ENCODE data around the gene TRMT6. TPM values are rescaled to one million over a fixed set of nuclear protein-coding genes. Genes with fewer than 3 reads are reported as not detected.

The TRMT6 gene
- total and polyA plus RNA-seq, 9 of the 15 experiments (the other 6 are each of a cell fraction or from before 2014, with no cell fraction given) = 10.6 to 21.3 (median 15.6) TPM

Small RNAs within 50 kb of the gene (small RNA-seq; reads per million reads assigned to genes)
- gene RF00019 (not detected), gene RNU1-55P (not detected)

Other genes starting within 250 kb of the TRMT6 start
- gene SHLD1, start 200.1 kb downstream of the TRMT6 start, total RNA-seq (2014; rRNA removed) = 3.7 and 3.8 TPM in 2 replicates
- gene SHLD1, start 200.1 kb downstream of the TRMT6 start, total RNA-seq (2014; rRNA removed; fragmentation: Illumina TruSeq; extraction: Trizol) = 6.9 and 7.9 TPM in 2 replicates
- 7.4 and 8.2 TPM in 2 replicates for gene SHLD1, start 200.1 kb downstream of the TRMT6 start, total RNA-seq (2015; rRNA removed; fragmentation: Illumina TruSeq; extraction: Trizol)
- 5.9 and 7.3 TPM in 2 replicates for gene SHLD1, start 200.1 kb downstream of the TRMT6 start, total RNA-seq (2021)
- 12.1 and 13.9 TPM in 2 replicates for gene SHLD1, start 200.1 kb downstream of the TRMT6 start, polyA plus RNA-seq (2011; rRNA removed)
- 6.2 and 7.6 TPM in 2 replicates for gene SHLD1, start 200.1 kb downstream of the TRMT6 start, polyA plus RNA-seq (2014; fragmentation: Illumina TruSeq; extraction: Trizol)
- 10 to 100 TPM; 20.7 to 21.6 TPM for gene SHLD1, start 200.1 kb downstream of the TRMT6 start, polyA plus RNA-seq (2014; fragmentation: Nextera tagmentation; extraction: Ambion mirVana)
- 7.3 and 8.4 TPM in 2 replicates for gene SHLD1, start 200.1 kb downstream of the TRMT6 start, polyA plus RNA-seq (2014; rRNA removed)
- gene CHGB, start 39.0 kb downstream of the TRMT6 start, total RNA-seq (2014; rRNA removed) = not detected in 2 replicates
- 0.13 TPM in 1 of 2 replicates, not detected in the other for gene CHGB, start 39.0 kb downstream of the TRMT6 start, total RNA-seq (2014; rRNA removed; fragmentation: Illumina TruSeq; extraction: Trizol)
- 0.04 TPM in 1 of 2 replicates, not detected in the other for gene CHGB, start 39.0 kb downstream of the TRMT6 start, total RNA-seq (2015; rRNA removed; fragmentation: Illumina TruSeq; extraction: Trizol)
- gene CHGB, start 39.0 kb downstream of the TRMT6 start, total RNA-seq (2021) = 0.09 TPM in 1 of 2 replicates, not detected in the other
- not detected in 2 replicates for gene CHGB, start 39.0 kb downstream of the TRMT6 start, polyA plus RNA-seq (2011; rRNA removed)
- 0.07 TPM in 1 of 2 replicates, not detected in the other for gene CHGB, start 39.0 kb downstream of the TRMT6 start, polyA plus RNA-seq (2014; fragmentation: Illumina TruSeq; extraction: Trizol)
- under 1 TPM in 1 of 2 experiments, not detected in 1; 0.03 TPM for gene CHGB, start 39.0 kb downstream of the TRMT6 start, polyA plus RNA-seq (2014; fragmentation: Nextera tagmentation; extraction: Ambion mirVana)
- not detected in 2 replicates for gene CHGB, start 39.0 kb downstream of the TRMT6 start, polyA plus RNA-seq (2014; rRNA removed)
- 19.3 and 22.5 TPM in 2 replicates for gene MCM8, start 119 bp upstream of the TRMT6 start, total RNA-seq (2014; rRNA removed)
- 43.8 and 46.2 TPM in 2 replicates for gene MCM8, start 119 bp upstream of the TRMT6 start, total RNA-seq (2014; rRNA removed; fragmentation: Illumina TruSeq; extraction: Trizol)
- 35.1 and 37.4 TPM in 2 replicates for gene MCM8, start 119 bp upstream of the TRMT6 start, total RNA-seq (2015; rRNA removed; fragmentation: Illumina TruSeq; extraction: Trizol)
- 21.5 and 21.8 TPM in 2 replicates for gene MCM8, start 119 bp upstream of the TRMT6 start, total RNA-seq (2021)
- 38.1 and 43.2 TPM in 2 replicates for gene MCM8, start 119 bp upstream of the TRMT6 start, polyA plus RNA-seq (2011; rRNA removed)
- gene MCM8, start 119 bp upstream of the TRMT6 start, polyA plus RNA-seq (2014; fragmentation: Illumina TruSeq; extraction: Trizol) = 31.6 and 35.0 TPM in 2 replicates
- gene MCM8, start 119 bp upstream of the TRMT6 start, polyA plus RNA-seq (2014; fragmentation: Nextera tagmentation; extraction: Ambion mirVana) = 1 to 10 TPM; 4.5 to 9.0 TPM
- gene MCM8, start 119 bp upstream of the TRMT6 start, polyA plus RNA-seq (2014; rRNA removed) = 25.4 and 30.5 TPM in 2 replicates
- gene CRLS1, start 55.6 kb upstream of the TRMT6 start, total RNA-seq (2014; rRNA removed) = 28.3 and 28.9 TPM in 2 replicates
- 74.1 and 81.4 TPM in 2 replicates for gene CRLS1, start 55.6 kb upstream of the TRMT6 start, total RNA-seq (2014; rRNA removed; fragmentation: Illumina TruSeq; extraction: Trizol)
- 49.9 and 54.3 TPM in 2 replicates for gene CRLS1, start 55.6 kb upstream of the TRMT6 start, total RNA-seq (2015; rRNA removed; fragmentation: Illumina TruSeq; extraction: Trizol)
- 46.7 and 47.8 TPM in 2 replicates for gene CRLS1, start 55.6 kb upstream of the TRMT6 start, total RNA-seq (2021)
- 149 and 195 TPM in 2 replicates for gene CRLS1, start 55.6 kb upstream of the TRMT6 start, polyA plus RNA-seq (2011; rRNA removed)
- 51.5 and 54.2 TPM in 2 replicates for gene CRLS1, start 55.6 kb upstream of the TRMT6 start, polyA plus RNA-seq (2014; fragmentation: Illumina TruSeq; extraction: Trizol)
- 10 to 100 TPM; 10.9 to 15.1 TPM for gene CRLS1, start 55.6 kb upstream of the TRMT6 start, polyA plus RNA-seq (2014; fragmentation: Nextera tagmentation; extraction: Ambion mirVana)
- gene CRLS1, start 55.6 kb upstream of the TRMT6 start, polyA plus RNA-seq (2014; rRNA removed) = 54.7 and 57.6 TPM in 2 replicates
- not detected in 2 replicates for gene LRRN4, start 103.5 kb upstream of the TRMT6 start, total RNA-seq (2014; rRNA removed)
- gene LRRN4, start 103.5 kb upstream of the TRMT6 start, total RNA-seq (2014; rRNA removed; fragmentation: Illumina TruSeq; extraction: Trizol) = not detected in 2 replicates
- not detected in 2 replicates for gene LRRN4, start 103.5 kb upstream of the TRMT6 start, total RNA-seq (2015; rRNA removed; fragmentation: Illumina TruSeq; extraction: Trizol)
- gene LRRN4, start 103.5 kb upstream of the TRMT6 start, total RNA-seq (2021) = not detected in 2 replicates
- not detected in 2 replicates for gene LRRN4, start 103.5 kb upstream of the TRMT6 start, polyA plus RNA-seq (2011; rRNA removed)
- gene LRRN4, start 103.5 kb upstream of the TRMT6 start, polyA plus RNA-seq (2014; fragmentation: Illumina TruSeq; extraction: Trizol) = not detected in 2 replicates
- not detected for gene LRRN4, start 103.5 kb upstream of the TRMT6 start, polyA plus RNA-seq (2014; fragmentation: Nextera tagmentation; extraction: Ambion mirVana)
- not detected in 2 replicates for gene LRRN4, start 103.5 kb upstream of the TRMT6 start, polyA plus RNA-seq (2014; rRNA removed)
- not detected in 2 replicates for gene FERMT1, start 172.5 kb upstream of the TRMT6 start, total RNA-seq (2014; rRNA removed)
- not detected in 2 replicates for gene FERMT1, start 172.5 kb upstream of the TRMT6 start, total RNA-seq (2014; rRNA removed; fragmentation: Illumina TruSeq; extraction: Trizol)
- gene FERMT1, start 172.5 kb upstream of the TRMT6 start, total RNA-seq (2015; rRNA removed; fragmentation: Illumina TruSeq; extraction: Trizol) = not detected in 2 replicates
- 0.07 and 0.09 TPM in 2 replicates for gene FERMT1, start 172.5 kb upstream of the TRMT6 start, total RNA-seq (2021)
- gene FERMT1, start 172.5 kb upstream of the TRMT6 start, polyA plus RNA-seq (2011; rRNA removed) = not detected in 2 replicates
- gene FERMT1, start 172.5 kb upstream of the TRMT6 start, polyA plus RNA-seq (2014; fragmentation: Illumina TruSeq; extraction: Trizol) = not detected in 2 replicates
- not detected for gene FERMT1, start 172.5 kb upstream of the TRMT6 start, polyA plus RNA-seq (2014; fragmentation: Nextera tagmentation; extraction: Ambion mirVana)
- not detected in 2 replicates for gene FERMT1, start 172.5 kb upstream of the TRMT6 start, polyA plus RNA-seq (2014; rRNA removed)